Neural progenitor cell (in vitro differentiated cells): ENCODE data around the gene RGS11. TPM values are rescaled to one million over a fixed set of nuclear protein-coding genes. Genes with fewer than 3 reads are reported as not detected.

Experiments used
- DNase-seq: peaks from one replicate; pipeline ENCODE4 v3.0.0-alpha.2; 2016; ENCODE audit warnings: low spot score
- H2AFZ ChIP-seq: fragments of 200-600 bp; sonication (generic); replicated peaks from 2 replicates; pipeline ENCODE4 v1.6.1; 2016; ENCODE audit warnings: antibody characterized with exemption
- H3F3A ChIP-seq: fragments of 200-600 bp; sonication (generic); 2 replicates; pipeline ENCODE4 v1.6.1; 2016; ENCODE audit warnings: antibody characterized with exemption, low read depth
- H3K27ac ChIP-seq: fragments of 200-600 bp; sonication (generic); 2 replicates; pipeline ENCODE4 v1.5.1; 2016; ENCODE audit warnings: mild to moderate bottlenecking
- H3K27me3 ChIP-seq: fragments of 200-600 bp; sonication (generic); 2 replicates; pipeline ENCODE4 v1.6.1; 2016; ENCODE audit warnings: mild to moderate bottlenecking, moderate library complexity
- H3K36me3 ChIP-seq: fragments of 200-600 bp; sonication (generic); 2 replicates; pipeline ENCODE4 v1.5.1; 2016
- H3K4me1 ChIP-seq: fragments of 200-600 bp; sonication (generic); 2 replicates; pipeline ENCODE4 v1.6.1; 2016; ENCODE audit warnings: mixed run types
- H3K4me2 ChIP-seq: fragments of 200-600 bp; sonication (generic); 2 replicates; pipeline ENCODE4 v1.6.1; 2016
- H3K4me3 ChIP-seq: fragments of 200-600 bp; sonication (generic); 2 replicates; pipeline ENCODE4 v1.5.1; 2016
- H3K79me2 ChIP-seq: fragments of 200-600 bp; sonication (generic); 2 replicates; pipeline ENCODE4 v1.6.1; 2016; ENCODE audit warnings: low read depth
- H3K9ac ChIP-seq: fragments of 200-600 bp; sonication (generic); 2 replicates; pipeline ENCODE4 v1.6.1; 2016
- H3K9me3 ChIP-seq: fragments of 200-600 bp; sonication (generic); 2 replicates; pipeline ENCODE4 v1.5.1; 2016; ENCODE audit warnings: low read depth
- H4K20me1 ChIP-seq: fragments of 200-600 bp; sonication (generic); 2 replicates; pipeline ENCODE4 v1.6.1; 2016; ENCODE audit warnings: low read depth
- H3K27ac Mint-ChIP-seq: 3 replicates; pipeline ENCODE4 v1.8.0; 2021; ENCODE audit warnings: mixed read lengths
- H3K27me3 Mint-ChIP-seq: 2 replicates; pipeline ENCODE4 v1.8.0; 2022; ENCODE audit warnings: low read depth, mild to moderate bottlenecking, inconsistent platforms, moderate library complexity, mixed read lengths; ENCODE audit not compliant: insufficient read depth
- H3K36me3 Mint-ChIP-seq: 3 replicates; pipeline ENCODE4 v1.8.0; 2021; ENCODE audit warnings: mixed read lengths
- H3K4me1 Mint-ChIP-seq: 3 replicates; pipeline ENCODE4 v1.8.0; 2021; ENCODE audit warnings: mixed read lengths
- H3K4me3 Mint-ChIP-seq: 3 replicates; pipeline ENCODE4 v1.8.0; 2021; ENCODE audit warnings: mild to moderate bottlenecking, moderate library complexity, mixed read lengths
- H3K9me3 Mint-ChIP-seq: 3 replicates; pipeline ENCODE4 v1.8.0; 2020; ENCODE audit warnings: mixed read lengths
- EZH2 ChIP-seq: fragments of 200-600 bp; sonication (generic); IDR thresholded peaks from 2 replicates; pipeline ENCODE4 v1.6.1; 2017; ENCODE audit warnings: antibody characterized with exemption, mild to moderate bottlenecking, moderate library complexity
- EZH2phosphoT487 ChIP-seq: fragments of 200-600 bp; sonication (generic); IDR thresholded peaks from 2 replicates; pipeline ENCODE4 v1.6.1; 2017; ENCODE audit warnings: antibody characterized with exemption
- total RNA-seq: library from RNA; depleted of rRNA; stranded (reverse); fragments of >200 nt; gene quantifications from 2 replicates; pipeline ENCODE4 v1.2.3, GENCODE V29; 2015; ENCODE audit warnings: low replicate concordance
- TF ChIP-seq, protein P1 (sequence below): fragments of 200-600 bp; sonication (generic); IDR thresholded peaks from 2 replicates; pipeline ENCODE4 v1.5.1; 2017; ENCODE audit warnings: antibody characterized with exemption, mild to moderate bottlenecking

RGS11 gene
- total RNA-seq, 1 donor from 2014 or later: 0.52 TPM

- H3K36me3 Mint-ChIP-seq: no peaks in the 10 kb centered on the region
- no peaks in the 10 kb centered on the region for H3K36me3 ChIP-seq
- no peaks in the 10 kb centered on the region for H3K9me3 Mint-ChIP-seq
- DNase-seq: peak; percentile 51
- peaks cover 20% of the 10 kb centered on the region for H3K27me3 Mint-ChIP-seq
- H3K4me2 ChIP-seq: peak overlapping the region; percentile 77
- peaks cover 11% of the 10 kb centered on the region for H4K20me1 ChIP-seq
- H3K4me3 ChIP-seq: peak overlapping the region; percentile 47
- peak overlapping the region; percentile 30 for H3K4me3 Mint-ChIP-seq
- peaks cover 18% of the 10 kb centered on the region for H3F3A ChIP-seq
- peaks cover 3% of the 10 kb centered on the region for H3K4me1 Mint-ChIP-seq
- peaks cover 73% of the 10 kb centered on the region for H3K27me3 ChIP-seq
- TF ChIP-seq EZH2 (peak; percentile 70), EZH2phosphoT487 (peak; percentile 21)
- TF ChIP-seq, protein P1, sequence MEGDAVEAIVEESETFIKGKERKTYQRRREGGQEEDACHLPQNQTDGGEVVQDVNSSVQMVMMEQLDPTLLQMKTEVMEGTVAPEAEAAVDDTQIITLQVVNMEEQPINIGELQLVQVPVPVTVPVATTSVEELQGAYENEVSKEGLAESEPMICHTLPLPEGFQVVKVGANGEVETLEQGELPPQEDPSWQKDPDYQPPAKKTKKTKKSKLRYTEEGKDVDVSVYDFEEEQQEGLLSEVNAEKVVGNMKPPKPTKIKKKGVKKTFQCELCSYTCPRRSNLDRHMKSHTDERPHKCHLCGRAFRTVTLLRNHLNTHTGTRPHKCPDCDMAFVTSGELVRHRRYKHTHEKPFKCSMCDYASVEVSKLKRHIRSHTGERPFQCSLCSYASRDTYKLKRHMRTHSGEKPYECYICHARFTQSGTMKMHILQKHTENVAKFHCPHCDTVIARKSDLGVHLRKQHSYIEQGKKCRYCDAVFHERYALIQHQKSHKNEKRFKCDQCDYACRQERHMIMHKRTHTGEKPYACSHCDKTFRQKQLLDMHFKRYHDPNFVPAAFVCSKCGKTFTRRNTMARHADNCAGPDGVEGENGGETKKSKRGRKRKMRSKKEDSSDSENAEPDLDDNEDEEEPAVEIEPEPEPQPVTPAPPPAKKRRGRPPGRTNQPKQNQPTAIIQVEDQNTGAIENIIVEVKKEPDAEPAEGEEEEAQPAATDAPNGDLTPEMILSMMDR: no peak
- H3K4me1 ChIP-seq: peaks cover 13% of the 10 kb centered on the region
- no peaks in the 10 kb centered on the region for H3K9me3 ChIP-seq
- H2AFZ ChIP-seq: no peak overlapping the region
- H3K27ac ChIP-seq: no peak overlapping the region
- no peak overlapping the region for H3K9ac ChIP-seq
- no peak overlapping the region for H3K27ac Mint-ChIP-seq
- no peaks in the 10 kb centered on the region for H3K79me2 ChIP-seq
Measured at GRCh38 chr16:280005-280460, 4.3 kb upstream of the RGS11 start.

- Mint-ChIP-seq H3K4me1 (peaks cover 3% of the 10 kb centered on the region), H3K9me3 (no peaks in the 10 kb centered on the region), H3K27ac (no peak overlapping the region), H3K36me3 (no peaks in the 10 kb centered on the region), H3K4me3 (peak overlapping the region; percentile 30), H3K27me3 (peaks cover 20% of the 10 kb centered on the region)
- peaks cover 18% of the 10 kb centered on the region for H3F3A ChIP-seq
- H4K20me1 ChIP-seq: peaks cover 11% of the 10 kb centered on the region
- peaks cover 78% of the 10 kb centered on the region for H3K27me3 ChIP-seq
- TF ChIP-seq EZH2: no peak
- TF ChIP-seq, protein P1: no peak
- no peak for TF ChIP-seq EZH2phosphoT487
- no peaks in the 10 kb centered on the region for H3K79me2 ChIP-seq
- H3K9me3 ChIP-seq: no peaks in the 10 kb centered on the region
- no peaks in the 10 kb centered on the region for H3K36me3 ChIP-seq
- peaks cover 18% of the 10 kb centered on the region for H3K4me1 ChIP-seq
- H2AFZ ChIP-seq: no peak overlapping the region
- no peak overlapping the region for H3K4me3 ChIP-seq
- no peak overlapping the region for H3K4me2 ChIP-seq
- no peak overlapping the region for H3K9ac ChIP-seq
- DNase-seq: no peak
- H3K27ac ChIP-seq: no peak overlapping the region
Measured at GRCh38 chr16:279531-279930, 3.8 kb upstream of the RGS11 start.

GRCh38 chr16:278863-279366 lies 3.2 kb upstream of the RGS11 start:
- Histone ChIP-seq H3K9ac (no peak overlapping the region), H3K36me3 (no peaks in the 10 kb centered on the region), H3K27me3 (peaks cover 84% of the 10 kb centered on the region), H3K9me3 (no peaks in the 10 kb centered on the region), H3K27ac (no peak overlapping the region), H3K4me2 (no peak overlapping the region), H3K4me3 (no peak overlapping the region), H4K20me1 (peaks cover 11% of the 10 kb centered on the region), H3K79me2 (no peaks in the 10 kb centered on the region), H3F3A (peaks cover 18% of the 10 kb centered on the region), H2AFZ (no peak overlapping the region), H3K4me1 (peaks cover 18% of the 10 kb centered on the region)
- Mint-ChIP-seq H3K4me3 (no peak overlapping the region), H3K4me1 (peaks cover 3% of the 10 kb centered on the region), H3K27ac (no peak overlapping the region), H3K9me3 (no peaks in the 10 kb centered on the region), H3K36me3 (no peaks in the 10 kb centered on the region), H3K27me3 (peaks cover 23% of the 10 kb centered on the region)
- no peak for TF ChIP-seq EZH2phosphoT487
- no peak for TF ChIP-seq EZH2
- TF ChIP-seq, protein P1: no peak
- DNase-seq: peak; percentile 49
